ENCODE measurements around the gene FCHSD1.
A peak's percentile ranks its signal among the peaks of the same experiment; 100 is the strongest.

GRCh38 chr5:141603923-141604717, 47.1 kb downstream of the FCHSD1 start:
- TF ChIP-seq FOXM1 (IDR thresholded peaks at IDR 0.05; ENCODE audit: borderline replicate concordance, low read depth) (no peak), MAX (IDR thresholded peaks at IDR 0.05) (no peak), CEBPB (IDR thresholded peaks at IDR 0.05) (0 out of 2 replicates have a peak, but pooled peaks have one; percentile 30), TCF12 (IDR thresholded peaks at IDR 0.05; ENCODE audit: low read depth) (no peak), EGR1 (IDR thresholded peaks at IDR 0.05) (no peak)

Measured in Ishikawa (cell line).